Omental fat pad (tissue), 4 donors: ENCODE results near the gene UGT1A8. TPM values are rescaled to one million over a fixed set of nuclear protein-coding genes. Genes with fewer than 3 reads are reported as not detected.

Experiments
- ATAC-seq: fragments of 150-250 bp; one replicate; pipeline ENCODE4 v1.9.1; 2016; ENCODE audit warnings: mild to moderate bottlenecking, moderate library complexity; ENCODE audit not compliant: low FRiP score
- DNase-seq: peaks from one replicate; pipeline ENCODE4 v3.0.0-alpha.2; 2019; ENCODE audit warnings: low spot score
- total RNA-seq, 4 donors: library from RNA; depleted of rRNA; stranded (reverse); fragments of >200 nt; gene quantifications; one replicate each; pipeline ENCODE4 v1.1.0, GENCODE V29; 2016
- TF ChIP-seq, protein P1 (sequence below), 3 donors: fragments of 450-650 bp; IDR thresholded peaks; one replicate each; pipeline ENCODE4 v1.5.1; 2016 to 2017; ENCODE audit warnings: antibody characterized with exemption in 3 of 3, mild to moderate bottlenecking in 3 of 3, moderate library complexity in 2 of 3

The UGT1A8 gene
- total RNA-seq, 4 donors from 2014 or later: not detected

GRCh38 chr2:233686928-233687327 is 69.5 kb downstream of the UGT1A8 start:
- no peak for ATAC-seq
- TF ChIP-seq, protein P1, sequence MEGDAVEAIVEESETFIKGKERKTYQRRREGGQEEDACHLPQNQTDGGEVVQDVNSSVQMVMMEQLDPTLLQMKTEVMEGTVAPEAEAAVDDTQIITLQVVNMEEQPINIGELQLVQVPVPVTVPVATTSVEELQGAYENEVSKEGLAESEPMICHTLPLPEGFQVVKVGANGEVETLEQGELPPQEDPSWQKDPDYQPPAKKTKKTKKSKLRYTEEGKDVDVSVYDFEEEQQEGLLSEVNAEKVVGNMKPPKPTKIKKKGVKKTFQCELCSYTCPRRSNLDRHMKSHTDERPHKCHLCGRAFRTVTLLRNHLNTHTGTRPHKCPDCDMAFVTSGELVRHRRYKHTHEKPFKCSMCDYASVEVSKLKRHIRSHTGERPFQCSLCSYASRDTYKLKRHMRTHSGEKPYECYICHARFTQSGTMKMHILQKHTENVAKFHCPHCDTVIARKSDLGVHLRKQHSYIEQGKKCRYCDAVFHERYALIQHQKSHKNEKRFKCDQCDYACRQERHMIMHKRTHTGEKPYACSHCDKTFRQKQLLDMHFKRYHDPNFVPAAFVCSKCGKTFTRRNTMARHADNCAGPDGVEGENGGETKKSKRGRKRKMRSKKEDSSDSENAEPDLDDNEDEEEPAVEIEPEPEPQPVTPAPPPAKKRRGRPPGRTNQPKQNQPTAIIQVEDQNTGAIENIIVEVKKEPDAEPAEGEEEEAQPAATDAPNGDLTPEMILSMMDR (IDR thresholded peaks at IDR 0.05): no peak
- DNase-seq: no peak

GRCh38 chr2:233688341-233688740 is 70.9 kb downstream of the UGT1A8 start:
- ATAC-seq (no peak), DNase-seq (no peak)
- TF ChIP-seq, protein P1 (IDR thresholded peaks at IDR 0.05): no peak

DNA sequence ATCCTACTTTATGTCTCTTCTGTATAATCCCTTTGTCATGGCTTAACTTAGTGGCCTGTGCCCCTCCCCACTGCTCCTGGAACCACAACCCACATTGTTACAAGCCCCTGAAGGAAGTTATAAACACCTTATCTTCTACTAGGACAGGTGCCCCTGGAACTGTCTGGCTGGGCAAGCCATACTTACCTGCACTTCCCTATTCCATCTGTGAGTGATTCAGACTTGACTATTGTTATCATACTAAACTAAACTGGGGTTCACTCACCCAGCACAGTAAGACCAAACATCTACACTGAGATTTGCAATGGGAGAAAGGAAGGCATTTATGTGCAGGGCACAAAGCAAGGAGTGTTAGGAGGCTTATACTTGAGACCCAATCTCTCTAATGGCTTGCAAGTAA is 71.6 kb downstream of the UGT1A8 start:
- TF ChIP-seq, protein P1 (IDR thresholded peaks at IDR 0.05): no peak
- DNase-seq (no peak), ATAC-seq (no peak)

DNA sequence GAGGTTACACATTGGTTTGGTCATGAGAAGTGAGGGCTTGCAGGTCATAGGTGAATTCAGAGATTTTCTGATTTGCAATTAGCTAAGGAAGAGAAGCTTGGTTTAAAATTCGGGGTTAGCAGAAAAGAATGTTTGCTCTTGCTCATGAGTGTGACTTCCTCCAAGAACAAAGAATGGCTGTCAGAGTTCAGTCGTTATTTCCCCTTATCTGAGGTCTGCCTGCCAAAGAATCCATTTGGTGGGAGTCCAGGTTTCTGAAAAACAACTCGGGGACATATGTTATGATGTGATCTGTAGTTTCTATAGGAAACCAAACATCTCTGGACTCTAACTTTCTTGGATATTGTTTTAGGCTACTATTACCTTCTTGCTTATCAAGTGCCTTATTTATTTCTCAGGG is 72.1 kb downstream of the UGT1A8 start:
- TF ChIP-seq, protein P1 (IDR thresholded peaks at IDR 0.05): no peak
- ATAC-seq: no peak

DNA sequence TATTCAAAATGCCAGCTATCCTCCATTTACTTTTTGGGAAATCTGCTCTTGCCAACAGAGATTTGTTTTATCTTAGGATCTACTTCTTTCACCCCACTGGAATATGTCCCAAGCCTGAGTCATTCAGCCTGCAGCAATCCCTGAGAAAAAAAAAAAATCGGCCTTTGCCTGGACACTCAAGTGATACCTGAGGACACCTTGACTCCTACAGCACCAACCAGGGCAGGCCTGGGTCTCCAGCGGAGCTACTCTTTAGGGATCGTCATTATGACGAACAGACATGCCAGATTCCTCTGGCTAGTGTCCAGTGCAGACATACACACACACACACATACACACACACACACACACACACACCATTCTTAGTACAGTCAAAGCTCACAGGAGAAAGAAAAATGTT is 73.0 kb downstream of the UGT1A8 start:
- ATAC-seq (no peak), DNase-seq (no peak)
- TF ChIP-seq, protein P1 (IDR thresholded peaks at IDR 0.05): no peak

More for the DNA sequence above, 72.1 kb downstream of the UGT1A8 start:
- DNase-seq: no peak

GRCh38 chr2:233691443-233692433 is 74.3 kb downstream of the UGT1A8 start:
- TF ChIP-seq, protein P1 (IDR thresholded peaks at IDR 0.05): no peak
- ATAC-seq: no peak
- DNase-seq: no peak

- DNase-seq (no peak), ATAC-seq (no peak)
- TF ChIP-seq, protein P1 (IDR thresholded peaks at IDR 0.05): no peak
Measured at GRCh38 chr2:233692648-233693047, 75.2 kb downstream of the UGT1A8 start, which contains the start of gene UGT1A6. TSS of gene UGT1A6 (plus strand) at chr2:233692890. CDS start at chr2:233693005, 115 bp downstream.
